Trophoblast cell (in vitro differentiated cells and primary cell): ENCODE results near the gene FERMT2.

Experiments used
- DNase-seq, 2 donors: peaks; one replicate each; pipeline ENCODE4 v3.0.0-alpha.2; 2016
- H2AFZ ChIP-seq: 2 replicates; pipeline ENCODE4 v1.6.1; 2013; ENCODE audit warnings: low read length, moderate library complexity, mild to moderate bottlenecking; ENCODE audit not compliant: insufficient read depth, poor library complexity
- H2AK5ac ChIP-seq: 2 replicates; pipeline ENCODE4 v1.6.1; 2013; ENCODE audit warnings: mild to moderate bottlenecking, low read length
- H2BK120ac ChIP-seq: 2 replicates; pipeline ENCODE4 v1.6.1; 2013; ENCODE audit warnings: low read length, mild to moderate bottlenecking, moderate library complexity; ENCODE audit not compliant: insufficient read depth, poor library complexity
- H2BK12ac ChIP-seq: 2 replicates; pipeline ENCODE4 v1.6.1; 2013; ENCODE audit warnings: mild to moderate bottlenecking, low read length, moderate library complexity
- H2BK5ac ChIP-seq: 2 replicates; pipeline ENCODE4 v1.6.1; 2013; ENCODE audit warnings: low read length, low read depth, moderate library complexity, mild to moderate bottlenecking; ENCODE audit not compliant: poor library complexity
- H3K14ac ChIP-seq: 2 replicates; pipeline ENCODE4 v1.6.1; 2013; ENCODE audit warnings: mild to moderate bottlenecking, low read length
- H3K18ac ChIP-seq: 2 replicates; pipeline ENCODE4 v1.6.1; 2013; ENCODE audit warnings: mild to moderate bottlenecking, low read length
- H3K23ac ChIP-seq: 2 replicates; pipeline ENCODE4 v1.6.1; 2013; ENCODE audit warnings: low read length
- H3K27ac ChIP-seq: 2 replicates; pipeline ENCODE4 v1.5.1; 2013; ENCODE audit warnings: low read depth, mild to moderate bottlenecking, inconsistent platforms, low read length, moderate library complexity
- H3K27me3 ChIP-seq: 2 replicates; pipeline ENCODE4 v1.6.1; 2013; ENCODE audit warnings: inconsistent platforms, mild to moderate bottlenecking, low read length, moderate library complexity; ENCODE audit not compliant: insufficient read depth
- H3K36me3 ChIP-seq, 2 experiments: 1 replicate in 1 of 2; 2 replicates in 1 of 2; pipeline ENCODE4 v1.6.1; 2013; ENCODE audit warnings: low read length in 2 of 2, mild to moderate bottlenecking in 2 of 2, moderate library complexity in 1 of 2; ENCODE audit not compliant: insufficient read depth in 2 of 2, control insufficient read depth in 1 of 2
- H3K4ac ChIP-seq: 2 replicates; pipeline ENCODE4 v1.6.1; 2013; ENCODE audit warnings: low read depth, mild to moderate bottlenecking, low read length, moderate library complexity
- H3K4me1 ChIP-seq, 2 experiments: 1 replicate in 1 of 2; 2 replicates in 1 of 2; pipeline ENCODE4 v1.6.1; 2013; ENCODE audit warnings: low read length in 2 of 2, mild to moderate bottlenecking in 2 of 2, moderate library complexity in 1 of 2; ENCODE audit not compliant: insufficient read depth in 2 of 2, control insufficient read depth in 1 of 2
- H3K4me2 ChIP-seq: 2 replicates; pipeline ENCODE4 v1.6.1; 2013; ENCODE audit warnings: inconsistent platforms, mild to moderate bottlenecking, low read length, moderate library complexity
- H3K4me3 ChIP-seq: 2 replicates; pipeline ENCODE4 v1.5.1; 2013; ENCODE audit warnings: mild to moderate bottlenecking, low read depth, low read length, inconsistent platforms
- H3K79me1 ChIP-seq: one replicate; pipeline ENCODE4 v1.6.1; 2013; ENCODE audit warnings: low read length
- H3K79me2 ChIP-seq: 2 replicates; pipeline ENCODE4 v1.6.1; 2013; ENCODE audit warnings: low read length, mild to moderate bottlenecking; ENCODE audit not compliant: control insufficient read depth, insufficient read depth, poor library complexity
- H3K9ac ChIP-seq: 2 replicates; pipeline ENCODE4 v1.6.1; 2013; ENCODE audit warnings: mild to moderate bottlenecking, low read length
- H3K9me3 ChIP-seq: 2 replicates; pipeline ENCODE4 v1.6.1; 2013; ENCODE audit warnings: low read depth, mild to moderate bottlenecking, control low read depth, inconsistent platforms, low read length; ENCODE audit not compliant: insufficient read depth
- H4K12ac ChIP-seq: 2 replicates; pipeline ENCODE4 v1.6.1; 2013; ENCODE audit warnings: low read depth, mild to moderate bottlenecking, low read length, moderate library complexity
- H4K8ac ChIP-seq: 2 replicates; pipeline ENCODE4 v1.6.1; 2013; ENCODE audit warnings: low read depth, mild to moderate bottlenecking, low read length, moderate library complexity
- H4K91ac ChIP-seq: one replicate; pipeline ENCODE4 v1.6.1; 2013; ENCODE audit warnings: low read depth, mild to moderate bottlenecking, low read length, moderate library complexity
- WGBS: extraction: QIAGEN DNeasy Blood & Tissue Kit; methylation state at CpG from one replicate; pipeline ENCODE4 v1.1.7; 2013; ENCODE audit warnings: missing lambda C conversion rate; ENCODE audit not compliant: insufficient read length, insufficient coverage; ENCODE audit errors: extremely low coverage; 5-methylcytosine and 5-hydroxymethylcytosine counted together

Gene FERMT2

DNA sequence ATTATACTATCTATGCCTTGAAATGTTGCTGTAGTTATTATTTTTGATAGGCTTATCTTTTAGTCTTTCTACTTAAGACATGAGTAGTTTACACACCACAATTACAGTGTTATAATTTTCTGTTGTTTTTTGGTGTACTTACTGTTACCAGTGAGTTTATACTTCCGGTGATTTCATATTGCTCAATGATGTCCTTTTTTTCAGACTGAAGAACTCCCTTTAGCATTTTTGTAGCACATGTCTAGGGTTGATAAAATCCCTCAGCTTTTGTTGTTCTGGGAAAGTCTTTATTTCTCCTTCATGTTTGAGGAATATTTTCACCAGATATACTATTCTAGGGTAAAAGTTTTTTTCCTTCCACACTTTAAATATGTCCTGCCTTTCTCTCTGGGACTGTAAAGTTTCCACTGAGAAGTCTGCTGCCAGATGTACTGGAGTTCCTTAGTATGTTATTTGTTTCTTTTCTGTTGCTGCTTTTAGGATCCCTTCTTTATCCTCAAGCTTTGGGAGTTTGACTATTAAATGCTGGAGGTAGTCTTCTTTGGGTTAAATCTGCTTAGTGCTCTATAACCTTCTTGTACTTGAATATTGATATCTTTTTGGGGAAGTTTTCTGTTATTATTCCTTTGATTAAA, 41.5 kb upstream of the FERMT2 start:
- Histone ChIP-seq H3K23ac (no peak overlapping the region), H3K9ac (no peak overlapping the region), H2BK12ac (no peak overlapping the region), H3K9me3 (no peaks in the 10 kb centered on the region), H3K4me2 (no peak overlapping the region), H3K18ac (no peak overlapping the region), H2AFZ (no peak overlapping the region), H3K27me3 (no peaks in the 10 kb centered on the region), H2BK5ac (no peak overlapping the region), H2AK5ac (no peak overlapping the region), H4K91ac (no peak overlapping the region), H3K14ac (no peak overlapping the region), H4K8ac (no peak overlapping the region), H3K4me1 (no peaks in the 10 kb centered on the region), H3K36me3 (no peaks in the 10 kb centered on the region), H4K12ac (no peak overlapping the region), H2BK120ac (no peak overlapping the region), H3K79me2 (no peaks in the 10 kb centered on the region), H3K79me1 (no peaks in the 10 kb centered on the region), H3K4ac (no peak overlapping the region), H3K4me3 (no peak overlapping the region), H3K27ac (no peak overlapping the region)
- DNase-seq = no peak
- no CpG with 5 or more reads among the region's 1 CpG for WGBS

- Histone ChIP-seq H3K4me2 (no peak overlapping the region), H3K27me3 (no peaks in the 10 kb centered on the region), H3K23ac (no peak overlapping the region), H2AFZ (no peak overlapping the region), H3K18ac (no peak overlapping the region), H4K12ac (no peak overlapping the region), H3K4me3 (no peak overlapping the region), H3K27ac (no peak overlapping the region), H4K8ac (no peak overlapping the region), H3K9me3 (peaks cover 1% of the 10 kb centered on the region), H3K4ac (no peak overlapping the region), H3K9ac (no peak overlapping the region), H2BK5ac (no peak overlapping the region), H3K79me1 (no peaks in the 10 kb centered on the region), H4K91ac (no peak overlapping the region), H2BK12ac (no peak overlapping the region), H2BK120ac (no peak overlapping the region), H3K79me2 (no peaks in the 10 kb centered on the region), H3K36me3 (no peaks in the 10 kb centered on the region), H3K14ac (no peak overlapping the region), H2AK5ac (no peak overlapping the region), H3K4me1 (no peaks in the 10 kb centered on the region)
- no peak for DNase-seq
Measured at GRCh38 chr14:52988139-52988538, 37.3 kb upstream of the FERMT2 start.

DNA sequence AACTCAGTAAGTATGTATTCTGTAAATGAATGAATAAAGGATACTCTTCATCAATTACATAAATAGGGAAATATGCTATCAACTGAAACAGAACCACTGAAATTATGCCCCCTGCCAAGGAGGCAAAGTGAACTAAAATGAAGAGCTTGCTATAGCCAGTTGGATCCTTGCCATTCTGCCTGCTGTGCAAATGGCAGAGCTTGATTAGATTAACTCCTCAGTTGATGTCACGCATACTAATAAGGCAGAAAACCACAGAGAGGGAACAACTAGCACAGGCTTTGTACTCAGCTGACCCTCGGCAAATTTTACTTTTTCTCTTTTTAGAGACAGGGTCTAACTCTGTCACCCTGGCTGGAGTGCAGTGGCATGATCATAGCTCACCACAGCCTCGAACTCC, 36.7 kb upstream of the FERMT2 start:
- no CpG with 5 or more reads among the region's 3 CpGs for WGBS
- no peaks in the 10 kb centered on the region for H3K36me3 ChIP-seq
- H4K91ac ChIP-seq = no peak overlapping the region
- H3K23ac ChIP-seq = no peak overlapping the region
- no peak overlapping the region for H3K4me2 ChIP-seq
- no peak overlapping the region for H2BK120ac ChIP-seq
- no peak overlapping the region for H4K8ac ChIP-seq
- H3K14ac ChIP-seq = no peak overlapping the region
- no peak overlapping the region for H3K4ac ChIP-seq
- no peaks in the 10 kb centered on the region for H3K4me1 ChIP-seq
- H3K79me2 ChIP-seq = no peaks in the 10 kb centered on the region
- H2BK5ac ChIP-seq = no peak overlapping the region
- no peaks in the 10 kb centered on the region for H3K27me3 ChIP-seq
- H4K12ac ChIP-seq = no peak overlapping the region
- H3K79me1 ChIP-seq = no peaks in the 10 kb centered on the region
- H2BK12ac ChIP-seq = no peak overlapping the region
- H3K9ac ChIP-seq = no peak overlapping the region
- peaks cover 1% of the 10 kb centered on the region for H3K9me3 ChIP-seq
- H3K18ac ChIP-seq = no peak overlapping the region
- H2AFZ ChIP-seq = no peak overlapping the region
- no peak overlapping the region for H2AK5ac ChIP-seq
- H3K4me3 ChIP-seq = no peak overlapping the region
- no peak overlapping the region for H3K27ac ChIP-seq
- no peak for DNase-seq

DNA sequence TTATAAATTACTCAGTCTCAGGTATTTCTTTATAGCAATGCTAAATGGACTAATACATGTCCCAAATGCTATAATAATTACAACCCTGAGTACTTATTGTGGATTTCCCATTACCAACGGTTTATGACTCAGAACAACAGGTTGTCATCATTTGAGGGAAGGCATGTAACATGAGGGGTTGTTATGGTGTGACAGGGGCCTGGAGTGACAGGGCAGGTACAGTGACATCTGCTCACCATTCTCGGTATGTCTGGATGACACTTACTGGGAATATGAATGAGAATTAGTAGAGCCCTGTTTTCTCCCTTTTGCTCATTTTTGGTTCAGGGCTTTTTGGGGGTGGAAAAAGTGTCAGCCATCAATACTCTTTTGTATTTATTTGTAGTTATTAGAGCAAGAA, 36.2 kb upstream of the FERMT2 start:
- H3K36me3 ChIP-seq = no peaks in the 10 kb centered on the region
- H3K79me1 ChIP-seq = no peaks in the 10 kb centered on the region
- no peaks in the 10 kb centered on the region for H3K4me1 ChIP-seq
- no peak overlapping the region for H3K4ac ChIP-seq
- H3K18ac ChIP-seq = no peak overlapping the region
- no peak overlapping the region for H2BK120ac ChIP-seq
- H3K4me2 ChIP-seq = no peak overlapping the region
- no CpG with 5 or more reads among the region's 2 CpGs for WGBS
- no peak overlapping the region for H2AFZ ChIP-seq
- peaks cover 1% of the 10 kb centered on the region for H3K9me3 ChIP-seq
- H2AK5ac ChIP-seq = no peak overlapping the region
- no peak overlapping the region for H4K12ac ChIP-seq
- no peak overlapping the region for H3K23ac ChIP-seq
- no peak overlapping the region for H3K9ac ChIP-seq
- H3K27ac ChIP-seq = no peak overlapping the region
- H3K4me3 ChIP-seq = no peak overlapping the region
- H2BK12ac ChIP-seq = no peak overlapping the region
- no peak overlapping the region for H2BK5ac ChIP-seq
- no peak overlapping the region for H4K8ac ChIP-seq
- DNase-seq = no peak
- no peak overlapping the region for H3K14ac ChIP-seq
- H3K79me2 ChIP-seq = no peaks in the 10 kb centered on the region
- no peaks in the 10 kb centered on the region for H3K27me3 ChIP-seq
- H4K91ac ChIP-seq = no peak overlapping the region
